Measurements from ENCODE around the gene PCNP.

DNA sequence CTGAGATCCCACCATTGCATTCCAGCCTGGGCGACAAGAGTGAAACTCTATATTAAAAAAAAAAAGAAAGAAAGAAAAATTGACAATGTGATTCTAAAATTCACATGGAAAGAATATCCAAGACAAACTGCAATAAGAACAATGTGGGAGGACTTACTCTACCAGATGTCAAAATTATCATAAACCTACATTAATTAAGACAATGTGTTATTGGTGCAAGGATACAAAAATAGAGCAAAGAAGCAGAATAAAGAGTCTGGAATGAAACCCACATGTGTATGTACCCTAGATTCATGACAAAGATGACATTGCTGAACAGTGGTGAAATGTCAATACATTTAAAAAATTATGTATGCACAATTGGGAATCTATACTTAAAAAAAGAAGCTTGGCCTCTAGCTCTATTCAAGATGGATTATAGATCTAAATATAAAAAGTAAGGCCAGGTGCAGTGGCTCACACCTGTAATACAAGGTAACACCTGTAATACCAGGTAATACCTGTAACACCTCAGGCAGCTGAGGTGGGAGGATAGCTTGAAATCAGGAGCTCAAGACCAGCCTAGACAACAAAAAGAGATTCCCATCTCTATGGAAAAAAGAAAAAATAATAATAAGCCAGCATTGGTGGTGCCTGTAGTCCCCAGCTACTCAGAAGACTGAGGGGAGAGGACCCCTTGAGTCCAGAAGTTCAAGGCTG lies 57.3 kb downstream of the PCNP start:
- no peak for TF ChIP-seq CTCF (IDR thresholded peaks at IDR 0.05)
- no peak for TF ChIP-seq POLR2A (IDR thresholded peaks at IDR 0.05)

All from ovary (tissue), 3 donors.